Measurements from ENCODE around the gene EIF2S1.

DNA sequence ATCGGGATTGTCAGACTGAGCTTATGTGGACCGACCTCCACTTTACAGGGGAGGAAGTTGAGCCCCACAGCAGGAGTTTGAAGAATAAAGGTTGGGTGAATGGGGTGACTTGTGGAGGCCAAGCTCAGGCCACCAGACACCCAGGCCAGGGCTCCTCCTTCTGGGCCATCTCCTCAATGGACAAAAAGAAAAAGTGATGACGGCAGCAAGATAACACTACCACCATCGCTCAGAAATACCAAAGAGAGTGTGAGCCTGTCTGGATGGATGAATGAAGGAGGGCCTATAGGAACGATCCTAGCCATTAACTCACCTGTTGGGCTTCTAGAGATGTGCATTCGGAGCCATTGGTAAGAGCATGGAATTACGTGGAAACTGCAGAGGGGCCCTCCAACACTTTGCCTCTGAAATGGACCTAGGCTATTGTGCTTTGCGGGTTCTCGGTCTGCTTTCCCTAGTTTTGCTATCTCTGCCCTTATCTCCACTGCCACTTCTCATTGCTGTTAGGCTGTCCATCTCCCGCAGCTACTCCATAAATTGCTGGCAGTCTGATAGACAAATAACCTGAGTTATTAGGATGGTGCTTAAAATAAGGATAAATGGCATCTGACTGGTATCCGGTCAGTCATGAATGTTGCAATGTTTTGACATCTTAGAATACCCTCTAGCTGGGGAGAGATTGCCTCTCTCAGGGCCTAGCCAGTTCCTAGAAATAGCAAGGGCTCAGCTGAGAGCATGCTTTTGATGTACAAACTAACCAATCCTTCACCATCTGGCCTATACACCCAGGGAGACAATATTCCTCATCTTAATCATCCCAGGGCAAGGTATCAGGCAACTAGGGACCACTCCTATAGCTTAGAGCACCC lies 61.5 kb downstream of the EIF2S1 start:
- TF ChIP-seq, protein P1, sequence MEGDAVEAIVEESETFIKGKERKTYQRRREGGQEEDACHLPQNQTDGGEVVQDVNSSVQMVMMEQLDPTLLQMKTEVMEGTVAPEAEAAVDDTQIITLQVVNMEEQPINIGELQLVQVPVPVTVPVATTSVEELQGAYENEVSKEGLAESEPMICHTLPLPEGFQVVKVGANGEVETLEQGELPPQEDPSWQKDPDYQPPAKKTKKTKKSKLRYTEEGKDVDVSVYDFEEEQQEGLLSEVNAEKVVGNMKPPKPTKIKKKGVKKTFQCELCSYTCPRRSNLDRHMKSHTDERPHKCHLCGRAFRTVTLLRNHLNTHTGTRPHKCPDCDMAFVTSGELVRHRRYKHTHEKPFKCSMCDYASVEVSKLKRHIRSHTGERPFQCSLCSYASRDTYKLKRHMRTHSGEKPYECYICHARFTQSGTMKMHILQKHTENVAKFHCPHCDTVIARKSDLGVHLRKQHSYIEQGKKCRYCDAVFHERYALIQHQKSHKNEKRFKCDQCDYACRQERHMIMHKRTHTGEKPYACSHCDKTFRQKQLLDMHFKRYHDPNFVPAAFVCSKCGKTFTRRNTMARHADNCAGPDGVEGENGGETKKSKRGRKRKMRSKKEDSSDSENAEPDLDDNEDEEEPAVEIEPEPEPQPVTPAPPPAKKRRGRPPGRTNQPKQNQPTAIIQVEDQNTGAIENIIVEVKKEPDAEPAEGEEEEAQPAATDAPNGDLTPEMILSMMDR (IDR thresholded peaks at IDR 0.05), result no peak
- no peak for TF ChIP-seq POLR2A (IDR thresholded peaks at IDR 0.05)

Measured in Peyer's patch (tissue), 4 donors.